H9 (cell line): Measurements from ENCODE around the gene RIOK3. TPM values are rescaled to one million over a fixed set of nuclear protein-coding genes. Genes with fewer than 3 reads are reported as not detected.

Experiments used
- DNase-seq: peaks from one replicate; pipeline ENCODE4 v3.0.0-alpha.2; 2017
- H2AFZ ChIP-seq: one replicate; pipeline ENCODE4 v1.6.1; 2013; ENCODE audit warnings: mild to moderate bottlenecking, low read length, control low read depth, moderate library complexity
- H2AK5ac ChIP-seq: 2 replicates; pipeline ENCODE4 v1.6.1; 2013; ENCODE audit warnings: low read length, control low read depth, mixed read lengths; ENCODE audit not compliant: insufficient read length
- H2BK120ac ChIP-seq: one replicate; pipeline ENCODE4 v1.6.1; 2013; ENCODE audit warnings: low read depth, mild to moderate bottlenecking, low read length, control low read depth, inconsistent platforms; ENCODE audit not compliant: poor library complexity, severe bottlenecking
- H2BK12ac ChIP-seq: 2 replicates; pipeline ENCODE4 v1.6.1; 2013; ENCODE audit warnings: low read length, control low read depth, mixed read lengths, low read depth; ENCODE audit not compliant: insufficient read length
- H2BK15ac ChIP-seq: 2 replicates; pipeline ENCODE4 v1.6.1; 2013; ENCODE audit warnings: low read depth, low read length, control low read depth
- H2BK20ac ChIP-seq: one replicate; pipeline ENCODE4 v1.6.1; 2013; ENCODE audit warnings: low read depth, mild to moderate bottlenecking, low read length, control low read depth, inconsistent platforms; ENCODE audit not compliant: poor library complexity, severe bottlenecking
- H2BK5ac ChIP-seq: 2 replicates; pipeline ENCODE4 v1.6.1; 2013; ENCODE audit warnings: low read length, control low read depth, mixed read lengths; ENCODE audit not compliant: insufficient read length
- H3K14ac ChIP-seq: 2 replicates; pipeline ENCODE4 v1.6.1; 2013; ENCODE audit warnings: low read length, control low read depth; ENCODE audit not compliant: insufficient read depth
- H3K18ac ChIP-seq: 2 replicates; pipeline ENCODE4 v1.6.1; 2013; ENCODE audit warnings: low read depth, mild to moderate bottlenecking, mixed read lengths, low read length, control low read depth; ENCODE audit not compliant: insufficient read length
- H3K23ac ChIP-seq: 2 replicates; pipeline ENCODE4 v1.6.1; 2013; ENCODE audit warnings: low read length, control low read depth, mixed read lengths, low read depth; ENCODE audit not compliant: insufficient read length
- H3K23me2 ChIP-seq: 2 replicates; pipeline ENCODE4 v1.6.1; 2013; ENCODE audit warnings: low read depth, mild to moderate bottlenecking, mixed read lengths, low read length, control low read depth; ENCODE audit not compliant: insufficient read length, poor library complexity, severe bottlenecking
- H3K27ac ChIP-seq: 2 replicates; pipeline ENCODE4 v1.5.1; 2013; ENCODE audit warnings: low read length, control low read depth, mixed read lengths, low read depth; ENCODE audit not compliant: insufficient read length
- H3K27me3 ChIP-seq: 2 replicates; pipeline ENCODE4 v1.6.1; 2013; ENCODE audit warnings: low read length, control low read depth, inconsistent platforms; ENCODE audit not compliant: insufficient read depth
- H3K4ac ChIP-seq: 2 replicates; pipeline ENCODE4 v1.6.1; 2013; ENCODE audit warnings: low read depth, mild to moderate bottlenecking, control low read depth, inconsistent platforms, low read length, moderate library complexity
- H3K4me1 ChIP-seq: 2 replicates; pipeline ENCODE4 v1.6.1; 2013; ENCODE audit warnings: low read length, control low read depth, inconsistent platforms; ENCODE audit not compliant: insufficient read depth
- H3K4me2 ChIP-seq: 2 replicates; pipeline ENCODE4 v1.6.1; 2013; ENCODE audit warnings: low read length, control low read depth, mixed read lengths; ENCODE audit not compliant: insufficient read length, insufficient read depth
- H3K56ac ChIP-seq: 2 replicates; pipeline ENCODE4 v1.6.1; 2013; ENCODE audit warnings: low read depth, mild to moderate bottlenecking, mixed read lengths, low read length, control low read depth; ENCODE audit not compliant: insufficient read length
- H3K79me1 ChIP-seq: 2 replicates; pipeline ENCODE4 v1.6.1; 2013; ENCODE audit warnings: low read depth, mild to moderate bottlenecking, moderate library complexity, low read length, control low read depth, inconsistent platforms; ENCODE audit not compliant: insufficient read depth, poor library complexity, severe bottlenecking
- H3K79me2 ChIP-seq: 2 replicates; pipeline ENCODE4 v1.6.1; 2013; ENCODE audit warnings: low read length, control low read depth, inconsistent platforms; ENCODE audit not compliant: insufficient read depth
- H3K9ac ChIP-seq: 2 replicates; pipeline ENCODE4 v1.6.1; 2013; ENCODE audit warnings: low read length, control low read depth, mixed read lengths; ENCODE audit not compliant: insufficient read length; ENCODE audit errors: extremely low read depth
- H3K9me3 ChIP-seq: one replicate; pipeline ENCODE4 v1.6.1; 2013; ENCODE audit warnings: low read depth, low read length, inconsistent platforms; ENCODE audit not compliant: control insufficient read depth
- H3T11ph ChIP-seq: one replicate; pipeline ENCODE4 v1.6.1; 2013; ENCODE audit warnings: mild to moderate bottlenecking, low read length, control low read depth, inconsistent platforms
- H4K20me1 ChIP-seq: one replicate; pipeline ENCODE4 v1.6.1; 2013; ENCODE audit not compliant: control insufficient read depth, insufficient read length, insufficient read depth
- H4K5ac ChIP-seq: 2 replicates; pipeline ENCODE4 v1.6.1; 2013; ENCODE audit warnings: low read depth, mild to moderate bottlenecking, mixed read lengths, low read length, control low read depth; ENCODE audit not compliant: insufficient read length
- H4K8ac ChIP-seq: replicated peaks from 2 replicates; pipeline ENCODE4 v1.6.1; 2013; ENCODE audit warnings: low read length, control low read depth, mixed read lengths, low read depth; ENCODE audit not compliant: insufficient read length
- H4K91ac ChIP-seq: 2 replicates; pipeline ENCODE4 v1.6.1; 2013; ENCODE audit warnings: low read depth, mild to moderate bottlenecking, moderate library complexity, mixed read lengths, low read length, control low read depth; ENCODE audit not compliant: insufficient read length
- H3K27ac Mint-ChIP-seq, 3 experiments: 2 replicates in 2 of 3; 3 replicates in 1 of 3; pipeline ENCODE4 v1.8.0; 2020 to 2021; ENCODE audit warnings: mixed read lengths in 3 of 3, mild to moderate bottlenecking in 1 of 3, moderate library complexity in 1 of 3
- H3K27me3 Mint-ChIP-seq: 2 replicates; pipeline ENCODE4 v1.8.0; 2021; ENCODE audit warnings: low read depth, mild to moderate bottlenecking, moderate library complexity, mixed read lengths
- H3K36me3 Mint-ChIP-seq, 3 experiments: 2 replicates in 2 of 3; 3 replicates in 1 of 3; pipeline ENCODE4 v1.8.0; 2020 to 2021; ENCODE audit warnings: low read depth in 3 of 3, mixed read lengths in 3 of 3; ENCODE audit not compliant: insufficient read depth in 1 of 3
- H3K4me1 Mint-ChIP-seq, 2 experiments: 2 replicates each; pipeline ENCODE4 v1.8.0; 2020; ENCODE audit warnings: mixed read lengths in 2 of 2
- H3K4me3 Mint-ChIP-seq, 2 experiments: 2 replicates in 1 of 2; 3 replicates in 1 of 2; pipeline ENCODE4 v1.8.0; 2020 to 2021; ENCODE audit warnings: mild to moderate bottlenecking in 2 of 2, mixed read lengths in 2 of 2, moderate library complexity in 1 of 2
- H3K9me3 Mint-ChIP-seq, 2 experiments: 2 replicates in 1 of 2; 3 replicates in 1 of 2; pipeline ENCODE4 v1.8.0; 2020; ENCODE audit warnings: mild to moderate bottlenecking in 2 of 2, mixed read lengths in 2 of 2, moderate library complexity in 1 of 2
- WGBS: extraction: QIAGEN DNeasy Blood & Tissue Kit; methylation state at CpG from one replicate; pipeline ENCODE4 v1.1.7; 2013; ENCODE audit warnings: missing lambda C conversion rate, low lambda C conversion rate, mixed read lengths; ENCODE audit not compliant: insufficient read length; ENCODE audit errors: extremely low coverage; 5-methylcytosine and 5-hydroxymethylcytosine counted together
- total RNA-seq: library from RNA; stranded (reverse); gene quantifications from 2 replicates; pipeline ENCODE4 v1.2.1, GENCODE V29; 2021
- TF ChIP-seq, protein P1 (sequence below): fragments of 200-600 bp; sonication (generic); conservative IDR thresholded peaks from 3 replicates; pipeline ENCODE4 v1.8.0; 2021; ENCODE audit warnings: antibody characterized with exemption, mild to moderate bottlenecking

The RIOK3 gene
- total RNA-seq, 1 experiment from 2014 or later = 34.6 TPM

- H3K23ac ChIP-seq = no peak overlapping the region
Measured at GRCh38 chr18:23529604-23530003, 76.5 kb downstream of the RIOK3 start.

More at GRCh38 chr18:23529604-23530003, 76.5 kb downstream of the RIOK3 start:
- no peak overlapping the region for H3K4me2 ChIP-seq
- no peak overlapping the region; a peak in 1 of 7 replicates for H3K27ac Mint-ChIP-seq
- no peaks in the 10 kb centered on the region for H3K27me3 Mint-ChIP-seq
- H3K36me3 Mint-ChIP-seq = peaks cover 26 to 87% (median 74%) of the 10 kb centered on the region in 3 experiments; a peak in 6 of 7 replicates
- H3K4ac ChIP-seq = no peak overlapping the region
- no peak overlapping the region for H4K91ac ChIP-seq
- no peaks in the 10 kb centered on the region for H3K4me1 Mint-ChIP-seq
- no peak overlapping the region for H2AFZ ChIP-seq
- H2BK120ac ChIP-seq = no peak overlapping the region
- no peak overlapping the region for H2BK15ac ChIP-seq
- H3K79me1 ChIP-seq = no peaks in the 10 kb centered on the region
- TF ChIP-seq, protein P1, sequence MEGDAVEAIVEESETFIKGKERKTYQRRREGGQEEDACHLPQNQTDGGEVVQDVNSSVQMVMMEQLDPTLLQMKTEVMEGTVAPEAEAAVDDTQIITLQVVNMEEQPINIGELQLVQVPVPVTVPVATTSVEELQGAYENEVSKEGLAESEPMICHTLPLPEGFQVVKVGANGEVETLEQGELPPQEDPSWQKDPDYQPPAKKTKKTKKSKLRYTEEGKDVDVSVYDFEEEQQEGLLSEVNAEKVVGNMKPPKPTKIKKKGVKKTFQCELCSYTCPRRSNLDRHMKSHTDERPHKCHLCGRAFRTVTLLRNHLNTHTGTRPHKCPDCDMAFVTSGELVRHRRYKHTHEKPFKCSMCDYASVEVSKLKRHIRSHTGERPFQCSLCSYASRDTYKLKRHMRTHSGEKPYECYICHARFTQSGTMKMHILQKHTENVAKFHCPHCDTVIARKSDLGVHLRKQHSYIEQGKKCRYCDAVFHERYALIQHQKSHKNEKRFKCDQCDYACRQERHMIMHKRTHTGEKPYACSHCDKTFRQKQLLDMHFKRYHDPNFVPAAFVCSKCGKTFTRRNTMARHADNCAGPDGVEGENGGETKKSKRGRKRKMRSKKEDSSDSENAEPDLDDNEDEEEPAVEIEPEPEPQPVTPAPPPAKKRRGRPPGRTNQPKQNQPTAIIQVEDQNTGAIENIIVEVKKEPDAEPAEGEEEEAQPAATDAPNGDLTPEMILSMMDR = no peak
- H2AK5ac ChIP-seq = no peak overlapping the region
- no peak overlapping the region for H3T11ph ChIP-seq
- no peak overlapping the region for H3K4me3 Mint-ChIP-seq
- H3K27me3 ChIP-seq = no peaks in the 10 kb centered on the region
- H3K14ac ChIP-seq = no peak overlapping the region
- no peak overlapping the region for H3K9ac ChIP-seq
- H2BK5ac ChIP-seq = no peak overlapping the region
- no peaks in the 10 kb centered on the region for H3K4me1 ChIP-seq
- H4K5ac ChIP-seq = no peak overlapping the region
- no peak overlapping the region for H3K27ac ChIP-seq
- no peaks in the 10 kb centered on the region for H3K9me3 ChIP-seq
- H3K18ac ChIP-seq = no peak overlapping the region
- WGBS = no CpG with 5 or more reads among the region's 3 CpGs
- H4K8ac ChIP-seq = no peak overlapping the region
- H3K9me3 Mint-ChIP-seq = no peaks in the 10 kb centered on the region
- H3K23me2 ChIP-seq = no peaks in the 10 kb centered on the region
- no peak overlapping the region for H3K56ac ChIP-seq
- H2BK12ac ChIP-seq = no peak overlapping the region
- DNase-seq = no peak
- no peaks in the 10 kb centered on the region for H3K79me2 ChIP-seq
- no peaks in the 10 kb centered on the region for H4K20me1 ChIP-seq
- H2BK20ac ChIP-seq = no peak overlapping the region
